Spleen (tissue), 11 donors: Measurements from ENCODE around the gene BNIP3. TPM values are rescaled to one million over a fixed set of nuclear protein-coding genes. Genes with fewer than 3 reads are reported as not detected.

Experiments
- DNase-seq: peaks from one replicate; pipeline ENCODE4 v3.0.0-alpha.2; 2020
- H3K27ac ChIP-seq, 8 donors: fragments of 200-600 bp; sonication (generic) in 7 of 8; 1 replicate in 4 of 8; 2 replicates in 4 of 8; pipeline versions ENCODE4 v1.5.0 to v1.8.0; 2016 to 2021; ENCODE audit warnings: inconsistent platforms in 4 of 8, mild to moderate bottlenecking in 4 of 8, moderate library complexity in 1 of 8
- H3K27me3 ChIP-seq, 7 donors: fragments of 200-600 bp; sonication (generic) in 6 of 7; replicated peaks in 1 of 7; 1 replicate in 4 of 7; 2 replicates in 3 of 7; pipeline versions ENCODE4 v1.5.0 to v1.8.0; 2016 to 2021; ENCODE audit warnings: inconsistent platforms in 3 of 7, mild to moderate bottlenecking in 1 of 7
- H3K36me3 ChIP-seq, 6 donors: fragments of 200-600 bp; sonication (generic) in 5 of 6; 1 replicate in 4 of 6; 2 replicates in 2 of 6; pipeline versions ENCODE4 v1.5.0 to v1.8.0; 2016 to 2021; ENCODE audit warnings: inconsistent platforms in 2 of 6
- H3K4me1 ChIP-seq, 6 donors: fragments of 200-600 bp; sonication (generic) in 5 of 6; 1 replicate in 3 of 6; 2 replicates in 3 of 6; pipeline versions ENCODE4 v1.5.0 to v1.8.0; 2016 to 2021; ENCODE audit warnings: inconsistent platforms in 3 of 6
- H3K4me3 ChIP-seq, 8 donors: fragments of 200-600 bp; sonication (generic) in 7 of 8; 1 replicate in 4 of 8; 2 replicates in 4 of 8; pipeline versions ENCODE4 v1.5.0 to v1.8.0; 2016 to 2021; ENCODE audit warnings: inconsistent platforms in 4 of 8, mild to moderate bottlenecking in 4 of 8, moderate library complexity in 2 of 8
- H3K9me3 ChIP-seq, 8 donors: fragments of 200-600 bp; sonication (generic) in 7 of 8; 1 replicate in 4 of 8; 2 replicates in 4 of 8; pipeline versions ENCODE4 v1.5.0 to v1.8.0; 2016 to 2021; ENCODE audit warnings: inconsistent platforms in 4 of 8
- CTCF ChIP-seq, 11 experiments: fragments of 200-600 bp in 7 of 11; fragments of 450-650 bp in 4 of 11; sonication (generic) in 4 of 11; IDR thresholded peaks in 8 of 11; conservative IDR thresholded peaks in 3 of 11; 1 replicate in 7 of 11; 2 replicates in 4 of 11; pipeline versions ENCODE4 v1.4.0 to v1.8.0; 2016 to 2021; ENCODE audit warnings: antibody characterized with exemption in 11 of 11, inconsistent platforms in 4 of 11, mild to moderate bottlenecking in 1 of 11
- POLR2A ChIP-seq, 3 donors: fragments of 450-650 bp; IDR thresholded peaks; one replicate each; pipeline ENCODE4 v1.5.1; 2017; ENCODE audit warnings: antibody characterized with exemption in 3 of 3, mild to moderate bottlenecking in 1 of 3
- POLR2AphosphoS5 ChIP-seq, 3 donors: sonication (generic); formaldehyde crosslinking; IDR thresholded peaks; one replicate each; pipeline ENCODE4 v1.5.1; 2017; ENCODE audit warnings: antibody characterized with exemption in 3 of 3
- WGBS, 5 donors: extraction: QIAGEN DNeasy Blood & Tissue Kit in 3 of 5; methylation state at CpG; one replicate each; pipeline versions ENCODE4 v1.1.5 to v1.1.7; 2013 to 2018; 5-methylcytosine and 5-hydroxymethylcytosine counted together
- intact Hi-C: fragments of 100-400 bp; cut with DNase I; formaldehyde crosslinking; loops from one replicate; pipeline ENCODE4 v1.15.0; 2023; ENCODE audit warnings: low total_unique reads
- polyA plus RNA-seq, 3 donors: library from polyadenylated mRNA; stranded (reverse); fragments of 200-250 nt; gene quantifications; one replicate each; pipeline ENCODE4 v1.2.1, GENCODE V29; 2013
- total RNA-seq, 7 donors: library from RNA; depleted of rRNA in 3 of 7; stranded (reverse); fragments of >200 nt in 3 of 7; fragmentation: NEBNext Ultra II Directional in 4 of 7; extraction: Animal tissue kit (Norgen Biotek cat#: 25700) in 4 of 7; gene quantifications; one replicate each; pipeline versions ENCODE4 v1.1.0 to v1.2.1, GENCODE V29; 2016 to 2021
- donor health status: healthy with polysubstance abuse.
- donor health status: DM: no; HTN: no; CAD: no; lungs with moderate emphysema.
- donor health status: DM: no; HTN: no; CAD: no.
- donor health status: Bipolar disorder and iron deficiency.
- donor health status: healthy.
- donor health status: DM: no; HTN: no; CAD: no.
- donor health status: DM: yes; HTN: yes; CAD: no.

BNIP3 gene
- total and polyA plus RNA-seq, 10 donors, result 4.2 to 42.6 (median 16.6) TPM

- Histone ChIP-seq H3K4me3 (no peak overlapping the region), H3K36me3 (no peaks in the 10 kb centered on the region), H3K27me3 (peaks cover 0 to 14% (median 0%) of the 10 kb centered on the region in 7 donors), H3K27ac (no peak overlapping the region), H3K9me3 (peaks cover 0 to 6% (median 0%) of the 10 kb centered on the region in 8 donors), H3K4me1 (no peaks in the 10 kb centered on the region)
- 87 to 96% (median 93%) methylated on average over 3 to 6 of the region's 6 CpGs for WGBS, 5 donors
- TF ChIP-seq POLR2A (IDR thresholded peaks at IDR 0.05) (no peak), POLR2AphosphoS5 (IDR thresholded peaks at IDR 0.05) (no peak), CTCF (IDR thresholded peaks at IDR 0.05 in 8 of 11, conservative IDR thresholded peaks at IDR 0.05 in 3 of 11) (no peak)
- intact Hi-C loops, result no loop called here
- no peak for DNase-seq
Observed at GRCh38 chr10:132005147-132005546, 23.4 kb upstream of the BNIP3 start.

GRCh38 chr10:132004052-132004451, 22.3 kb upstream of the BNIP3 start:
- TF ChIP-seq CTCF (IDR thresholded peaks at IDR 0.05 in 8 of 11, conservative IDR thresholded peaks at IDR 0.05 in 3 of 11), result no peak
- TF ChIP-seq POLR2A (IDR thresholded peaks at IDR 0.05), result no peak
- no peak for TF ChIP-seq POLR2AphosphoS5 (IDR thresholded peaks at IDR 0.05)
- H3K4me1 ChIP-seq, result no peaks in the 10 kb centered on the region
- no peak overlapping the region for H3K27ac ChIP-seq
- peaks cover 0 to 14% (median 0%) of the 10 kb centered on the region in 7 donors for H3K27me3 ChIP-seq
- peaks cover 0 to 6% (median 0%) of the 10 kb centered on the region in 8 donors for H3K9me3 ChIP-seq
- no peak for DNase-seq
- intact Hi-C loops, result no loop called here
- no peak overlapping the region for H3K4me3 ChIP-seq
- 56 to 72% (median 62%) methylated on average over 10 of the region's 10 CpGs for WGBS, 5 donors
- H3K36me3 ChIP-seq, result no peaks in the 10 kb centered on the region

- peaks cover 0 to 14% (median 0%) of the 10 kb centered on the region in 7 donors for H3K27me3 ChIP-seq
- intact Hi-C loops, result no loop called here
- 69 to 79% (median 75%) methylated on average over 9 to 12 of the region's 12 CpGs for WGBS, 5 donors
- H3K27ac ChIP-seq, result no peak overlapping the region
- peaks cover 0 to 5% (median 2%) of the 10 kb centered on the region in 6 donors for H3K4me1 ChIP-seq
- DNase-seq, result no peak
- peaks cover 0 to 6% (median 0%) of the 10 kb centered on the region in 8 donors for H3K9me3 ChIP-seq
- no peak overlapping the region for H3K4me3 ChIP-seq
- no peak for TF ChIP-seq POLR2A (IDR thresholded peaks at IDR 0.05)
- no peaks in the 10 kb centered on the region for H3K36me3 ChIP-seq
Observed at GRCh38 chr10:132003282-132003924, 21.7 kb upstream of the BNIP3 start.

- H3K9me3 ChIP-seq, result peaks cover 0 to 6% (median 0%) of the 10 kb centered on the region in 8 donors
- DNase-seq, result no peak
- no peaks in the 10 kb centered on the region for H3K36me3 ChIP-seq
- H3K4me1 ChIP-seq, result peaks cover 4 to 18% (median 12%) of the 10 kb centered on the region in 6 donors
- TF ChIP-seq CTCF (IDR thresholded peaks at IDR 0.05 in 8 of 11, conservative IDR thresholded peaks at IDR 0.05 in 3 of 11) (no peak), POLR2A (IDR thresholded peaks at IDR 0.05) (no peak), POLR2AphosphoS5 (IDR thresholded peaks at IDR 0.05) (no peak)
- intact Hi-C loops, result no loop called here
- no peak overlapping the region for H3K4me3 ChIP-seq
- H3K27me3 ChIP-seq, result peaks cover 0 to 8% (median 0%) of the 10 kb centered on the region in 7 donors
- WGBS, 5 donors, result 87 to 98% (median 97%) methylated on average over 4 of the region's 4 CpGs
- H3K27ac ChIP-seq, result no peak overlapping the region
Observed at GRCh38 chr10:132002004-132002403, 20.3 kb upstream of the BNIP3 start.
